Left ventricle myocardium inferior (tissue), 1 donor: ENCODE results near the gene INF2. TPM values are rescaled to one million over a fixed set of nuclear protein-coding genes. Genes with fewer than 3 reads are reported as not detected.
A peak's percentile ranks its signal among the peaks of the same experiment; 100 is the strongest.

Source experiments
- DNase-seq: peaks from one replicate; pipeline ENCODE4 v3.0.0-alpha.2; 2020
- H3K27ac ChIP-seq: fragments of 200-600 bp; replicated peaks from 2 replicates; pipeline ENCODE4 v1.8.0; 2021
- H3K27me3 ChIP-seq: fragments of 200-600 bp; 2 replicates; pipeline ENCODE4 v1.8.0; 2021; ENCODE audit warnings: low read depth
- H3K36me3 ChIP-seq: fragments of 200-600 bp; 2 replicates; pipeline ENCODE4 v1.8.0; 2021
- H3K4me1 ChIP-seq: fragments of 200-600 bp; 2 replicates; pipeline ENCODE4 v1.8.0; 2021
- H3K4me3 ChIP-seq: fragments of 200-600 bp; 2 replicates; pipeline ENCODE4 v1.8.0; 2021; ENCODE audit warnings: mild to moderate bottlenecking, moderate library complexity
- H3K9me3 ChIP-seq: fragments of 200-600 bp; replicated peaks from 2 replicates; pipeline ENCODE4 v1.8.0; 2021
- intact Hi-C: fragments of 100-400 bp; cut with micrococcal nuclease; formaldehyde crosslinking; loops from one replicate; pipeline ENCODE4 v1.11.0; 2022
- total RNA-seq: library from RNA; stranded (reverse); fragmentation: NEBNext Ultra II Directional; extraction: Animal tissue kit (Norgen Biotek cat#: 25700); gene quantifications from one replicate; pipeline ENCODE4 v1.2.1, GENCODE V29; 2021
- TF ChIP-seq, protein P1 (sequence below): fragments of 200-600 bp; IDR thresholded peaks from 2 replicates; pipeline ENCODE4 v1.8.0; 2021; ENCODE audit warnings: antibody characterized with exemption, mild to moderate bottlenecking, borderline replicate concordance
- donor health status: DM: no; HTN: yes; CAD: no; lungs with severe emphysema.

INF2 gene
- total RNA-seq, 1 donor from 2014 or later: 28.5 TPM

DNA sequence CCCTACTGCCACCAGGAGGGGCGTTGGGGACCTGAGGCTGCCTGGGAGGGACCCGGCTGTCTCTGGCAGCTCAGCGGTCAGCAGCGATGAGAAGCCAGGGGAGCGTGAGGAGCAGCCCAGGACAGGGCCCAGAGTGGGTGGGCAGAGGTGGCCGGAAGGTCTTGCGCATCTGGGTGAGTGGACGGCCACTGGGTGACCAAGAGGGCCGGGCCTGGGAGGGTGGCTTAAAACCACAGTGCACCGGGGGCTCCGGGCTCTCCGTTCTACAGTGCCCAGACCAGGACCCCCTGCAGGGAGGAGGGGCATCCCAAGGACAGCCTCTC lies 10.0 kb downstream of the INF2 start:
- no peak for DNase-seq
- Histone ChIP-seq H3K27ac (peak overlapping the region; percentile 88), H3K4me3 (peak overlapping the region; percentile 59), H3K36me3 (peaks cover 37% of the 10 kb centered on the region), H3K9me3 (no peaks in the 10 kb centered on the region), H3K4me1 (peaks cover 80% of the 10 kb centered on the region), H3K27me3 (no peaks in the 10 kb centered on the region)
- TF ChIP-seq, protein P1, sequence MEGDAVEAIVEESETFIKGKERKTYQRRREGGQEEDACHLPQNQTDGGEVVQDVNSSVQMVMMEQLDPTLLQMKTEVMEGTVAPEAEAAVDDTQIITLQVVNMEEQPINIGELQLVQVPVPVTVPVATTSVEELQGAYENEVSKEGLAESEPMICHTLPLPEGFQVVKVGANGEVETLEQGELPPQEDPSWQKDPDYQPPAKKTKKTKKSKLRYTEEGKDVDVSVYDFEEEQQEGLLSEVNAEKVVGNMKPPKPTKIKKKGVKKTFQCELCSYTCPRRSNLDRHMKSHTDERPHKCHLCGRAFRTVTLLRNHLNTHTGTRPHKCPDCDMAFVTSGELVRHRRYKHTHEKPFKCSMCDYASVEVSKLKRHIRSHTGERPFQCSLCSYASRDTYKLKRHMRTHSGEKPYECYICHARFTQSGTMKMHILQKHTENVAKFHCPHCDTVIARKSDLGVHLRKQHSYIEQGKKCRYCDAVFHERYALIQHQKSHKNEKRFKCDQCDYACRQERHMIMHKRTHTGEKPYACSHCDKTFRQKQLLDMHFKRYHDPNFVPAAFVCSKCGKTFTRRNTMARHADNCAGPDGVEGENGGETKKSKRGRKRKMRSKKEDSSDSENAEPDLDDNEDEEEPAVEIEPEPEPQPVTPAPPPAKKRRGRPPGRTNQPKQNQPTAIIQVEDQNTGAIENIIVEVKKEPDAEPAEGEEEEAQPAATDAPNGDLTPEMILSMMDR: no peak
- intact Hi-C loops: loop anchor here (5.0 kb wide), 1 partner anchor 42 kb away; no protein-coding TSS in a partner anchor

DNA sequence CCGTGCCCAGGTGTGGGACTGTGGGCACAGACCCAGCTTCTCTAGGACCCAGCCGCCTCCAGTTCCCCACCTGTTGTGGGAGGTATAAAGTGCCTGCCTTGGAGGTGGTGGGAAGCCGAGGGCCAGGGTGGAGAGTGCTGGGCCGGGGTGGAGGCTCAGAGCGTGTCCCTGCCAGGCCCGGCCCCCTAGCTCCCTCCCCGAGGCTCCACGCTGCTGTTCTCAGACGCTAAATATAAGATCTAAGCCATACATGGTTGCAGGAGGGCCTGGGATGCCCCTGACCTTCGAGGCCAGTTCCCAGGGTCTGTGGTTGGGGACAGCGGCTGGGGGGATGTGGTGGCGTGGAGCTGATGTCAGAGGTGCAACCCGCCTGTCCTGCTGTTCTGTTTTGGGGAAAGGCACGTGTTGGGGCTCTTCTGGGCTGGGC lies 10.8 kb downstream of the INF2 start:
- TF ChIP-seq, protein P1: no peak
- intact Hi-C loops: no loop called here
- H3K4me3 ChIP-seq: peak overlapping the region; percentile 59
- no peak for DNase-seq
- H3K9me3 ChIP-seq: no peaks in the 10 kb centered on the region
- peaks cover 71% of the 10 kb centered on the region for H3K4me1 ChIP-seq
- peak overlapping the region; percentile 88 for H3K27ac ChIP-seq
- H3K27me3 ChIP-seq: no peaks in the 10 kb centered on the region
- peaks cover 45% of the 10 kb centered on the region for H3K36me3 ChIP-seq

DNA sequence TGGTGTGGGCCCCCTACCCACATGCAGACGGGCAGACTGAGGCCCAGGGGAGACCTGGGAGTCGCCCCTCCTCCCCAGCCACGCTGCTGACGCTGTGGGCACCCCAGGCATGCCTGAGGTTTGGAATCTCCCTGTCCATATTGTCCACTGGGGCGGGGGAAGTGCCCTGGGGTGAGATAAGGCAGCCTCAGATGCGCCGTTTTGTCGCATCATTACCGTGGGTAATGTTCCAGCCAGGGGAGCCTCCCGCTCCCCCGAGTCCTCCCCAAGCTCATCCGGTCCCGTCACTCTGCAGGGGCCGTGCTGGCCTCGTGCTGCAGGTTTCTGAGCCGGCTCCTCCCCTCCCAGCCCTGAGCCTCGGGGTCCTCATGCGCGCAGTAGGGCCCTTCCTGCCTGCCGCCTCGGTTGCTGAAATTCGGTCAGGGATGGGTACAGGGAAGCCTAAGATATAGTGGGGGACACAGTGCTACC lies 11.4 kb downstream of the INF2 start:
- Histone ChIP-seq H3K27ac (peak overlapping the region; percentile 88), H3K4me1 (peaks cover 66% of the 10 kb centered on the region), H3K27me3 (no peaks in the 10 kb centered on the region), H3K4me3 (peak overlapping the region; percentile 59), H3K9me3 (no peaks in the 10 kb centered on the region), H3K36me3 (peaks cover 50% of the 10 kb centered on the region)
- TF ChIP-seq, protein P1: no peak
- DNase-seq: no peak
- intact Hi-C loops: no loop called here

DNA sequence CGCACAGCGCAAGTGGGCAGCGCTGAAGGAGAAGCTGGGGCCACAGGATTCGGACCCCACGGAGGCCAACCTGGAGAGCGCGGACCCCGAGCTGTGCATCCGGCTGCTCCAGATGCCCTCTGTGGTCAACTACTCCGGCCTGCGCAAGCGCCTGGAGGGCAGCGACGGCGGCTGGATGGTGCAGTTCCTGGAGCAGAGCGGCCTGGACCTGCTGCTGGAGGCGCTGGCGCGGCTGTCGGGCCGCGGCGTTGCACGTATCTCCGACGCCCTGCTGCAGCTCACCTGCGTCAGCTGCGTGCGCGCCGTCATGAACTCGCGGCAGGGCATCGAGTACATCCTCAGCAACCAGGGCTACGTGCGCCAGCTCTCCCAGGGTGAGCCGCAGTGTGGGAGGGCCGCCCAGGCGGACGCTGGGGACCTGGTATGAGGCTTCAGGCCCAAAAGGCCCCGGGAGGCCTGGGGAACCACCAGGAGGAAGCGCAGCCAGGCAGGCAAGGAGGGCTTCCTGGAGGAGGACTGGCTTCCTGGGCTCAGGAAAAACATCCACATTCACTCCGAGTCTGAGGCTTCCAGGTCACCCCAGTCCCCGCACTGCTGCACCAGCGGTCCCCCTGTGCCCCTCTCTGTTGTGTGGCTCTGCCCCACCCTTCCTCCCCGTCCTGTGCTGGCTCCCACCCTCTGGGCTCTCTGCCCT lies 12.1 kb downstream of the INF2 start:
- intact Hi-C loops: no loop called here
- Histone ChIP-seq H3K27ac (peak overlapping the region; percentile 88), H3K4me3 (no peak overlapping the region), H3K4me1 (peaks cover 58% of the 10 kb centered on the region), H3K27me3 (no peaks in the 10 kb centered on the region), H3K36me3 (peaks cover 53% of the 10 kb centered on the region), H3K9me3 (no peaks in the 10 kb centered on the region)
- TF ChIP-seq, protein P1: no peak
- no peak for DNase-seq

DNA sequence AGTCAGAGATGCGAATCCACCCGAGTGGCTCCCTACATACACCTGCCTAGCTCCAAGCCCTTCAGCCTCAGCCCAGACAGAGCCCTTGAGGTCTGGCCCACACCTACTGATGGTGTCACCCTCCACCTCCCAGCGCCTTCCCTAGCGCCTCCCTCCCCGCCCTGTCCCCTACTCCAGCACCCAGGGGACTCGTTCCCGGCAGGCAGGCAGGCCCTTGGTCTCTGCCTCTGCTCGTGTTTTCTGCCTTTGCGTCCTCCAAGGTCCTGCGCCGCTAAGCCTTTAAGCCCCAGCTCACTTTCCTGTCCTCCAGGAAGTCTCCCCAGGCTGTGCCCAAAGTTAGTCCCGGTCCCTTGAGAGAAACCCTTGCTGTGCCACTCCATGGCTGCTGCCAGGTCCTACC lies 12.7 kb downstream of the INF2 start:
- TF ChIP-seq, protein P1: no peak
- intact Hi-C loops: no loop called here
- Histone ChIP-seq H3K27ac (peak overlapping the region; percentile 88), H3K4me3 (no peak overlapping the region), H3K9me3 (no peaks in the 10 kb centered on the region), H3K27me3 (no peaks in the 10 kb centered on the region), H3K4me1 (peaks cover 52% of the 10 kb centered on the region), H3K36me3 (peaks cover 53% of the 10 kb centered on the region)
- DNase-seq: no peak
